ENCODE results near the gene TCP1. TPM values are rescaled to one million over a fixed set of nuclear protein-coding genes. Genes with fewer than 3 reads are reported as not detected.

TCP1 gene
- total and polyA plus RNA-seq, 9 of the 15 experiments (the other 6 are each of a cell fraction or from before 2014, with no cell fraction given), result 331 to 801 (median 645) TPM

DNA sequence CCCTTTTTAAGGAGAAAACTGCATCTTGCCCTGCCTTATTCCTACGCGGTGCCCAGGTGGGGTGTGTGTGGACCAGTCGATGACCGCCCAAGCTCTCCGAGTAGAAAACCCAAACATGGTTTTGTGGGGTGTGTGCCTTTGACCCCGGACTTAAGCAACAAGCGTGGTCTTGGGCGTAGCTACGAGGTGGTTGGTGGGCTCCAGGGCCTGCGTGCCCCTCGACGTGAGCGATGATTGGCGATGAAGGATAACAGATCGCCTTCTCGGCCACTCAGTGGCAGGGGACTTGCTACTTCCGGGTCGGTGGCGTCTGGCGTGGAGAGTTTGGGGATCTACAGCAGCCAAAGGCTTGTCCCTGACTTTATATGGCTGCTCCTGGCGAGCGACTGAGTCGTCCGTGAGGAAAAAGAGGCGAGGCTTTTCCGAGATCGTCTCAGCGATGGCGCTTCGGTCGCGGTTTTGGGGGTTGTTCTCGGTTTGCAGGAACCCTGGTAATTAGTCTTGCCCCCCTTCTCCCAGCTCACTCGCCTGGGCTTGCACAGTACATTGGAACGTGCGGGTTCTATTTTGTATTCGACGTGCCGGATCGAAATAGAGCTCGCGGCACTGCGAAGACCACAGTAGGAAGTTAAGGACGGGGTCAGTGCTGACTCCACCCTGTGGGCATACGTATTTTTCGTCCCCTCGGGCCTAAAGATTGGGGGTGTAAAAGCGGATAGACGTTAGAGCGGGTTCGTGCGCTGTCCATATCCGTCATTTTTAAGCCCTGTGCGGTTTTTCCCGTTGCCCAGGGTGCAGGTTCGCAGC, 950 bp upstream of the TCP1 start, which contains the start of gene MRPL18 (continued):
- TF ChIP-seq MITF (IDR thresholded peaks at IDR 0.05) (no peak), MEF2A (IDR thresholded peaks at IDR 0.05; ENCODE audit: control insufficient read depth, low read depth, low read length) (no peak), ZNF583 (CRISPR knock-in tag; IDR thresholded peaks at IDR 0.05) (no peak), GABPB1 (CRISPR knock-in tag; IDR thresholded peaks at IDR 0.05) (peak; percentile 75), E2F6 (IDR thresholded peaks at IDR 0.05; ENCODE audit: borderline replicate concordance in 1 of 2, extremely low read depth in 1 of 2, insufficient read depth in 1 of 2, insufficient read length in 1 of 2, low read depth in 1 of 2, low read length in 1 of 2, poor library complexity in 1 of 2, severe bottlenecking in 1 of 2) (peak in 1 of 2 experiments; percentile 22), PRPF4 (IDR thresholded peaks at IDR 0.05; ENCODE audit: insufficient read depth, low read depth, low read length, poor library complexity, severe bottlenecking) (no peak), PHB2 (IDR thresholded peaks at IDR 0.05; ENCODE audit: low read depth) (no peak), HDAC8 (tag; IDR thresholded peaks at IDR 0.05) (no peak), ZBTB1 (CRISPR knock-in tag; IDR thresholded peaks at IDR 0.05; ENCODE audit: borderline replicate concordance, low read depth) (0 out of 2 replicates have a peak, but pooled peaks have one; percentile 43), KAT8 (IDR thresholded peaks at IDR 0.05; ENCODE audit: low read depth) (no peak), SPI1 (IDR thresholded peaks at IDR 0.05; ENCODE audit: borderline replicate concordance, low read depth, low read length) (no peak)
- TF ChIP-seq, protein P1, sequence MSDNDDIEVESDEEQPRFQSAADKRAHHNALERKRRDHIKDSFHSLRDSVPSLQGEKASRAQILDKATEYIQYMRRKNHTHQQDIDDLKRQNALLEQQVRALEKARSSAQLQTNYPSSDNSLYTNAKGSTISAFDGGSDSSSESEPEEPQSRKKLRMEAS (CRISPR knock-in tag; IDR thresholded peaks at IDR 0.05), result peak; percentile 71
- TF ChIP-seq, protein P2, sequence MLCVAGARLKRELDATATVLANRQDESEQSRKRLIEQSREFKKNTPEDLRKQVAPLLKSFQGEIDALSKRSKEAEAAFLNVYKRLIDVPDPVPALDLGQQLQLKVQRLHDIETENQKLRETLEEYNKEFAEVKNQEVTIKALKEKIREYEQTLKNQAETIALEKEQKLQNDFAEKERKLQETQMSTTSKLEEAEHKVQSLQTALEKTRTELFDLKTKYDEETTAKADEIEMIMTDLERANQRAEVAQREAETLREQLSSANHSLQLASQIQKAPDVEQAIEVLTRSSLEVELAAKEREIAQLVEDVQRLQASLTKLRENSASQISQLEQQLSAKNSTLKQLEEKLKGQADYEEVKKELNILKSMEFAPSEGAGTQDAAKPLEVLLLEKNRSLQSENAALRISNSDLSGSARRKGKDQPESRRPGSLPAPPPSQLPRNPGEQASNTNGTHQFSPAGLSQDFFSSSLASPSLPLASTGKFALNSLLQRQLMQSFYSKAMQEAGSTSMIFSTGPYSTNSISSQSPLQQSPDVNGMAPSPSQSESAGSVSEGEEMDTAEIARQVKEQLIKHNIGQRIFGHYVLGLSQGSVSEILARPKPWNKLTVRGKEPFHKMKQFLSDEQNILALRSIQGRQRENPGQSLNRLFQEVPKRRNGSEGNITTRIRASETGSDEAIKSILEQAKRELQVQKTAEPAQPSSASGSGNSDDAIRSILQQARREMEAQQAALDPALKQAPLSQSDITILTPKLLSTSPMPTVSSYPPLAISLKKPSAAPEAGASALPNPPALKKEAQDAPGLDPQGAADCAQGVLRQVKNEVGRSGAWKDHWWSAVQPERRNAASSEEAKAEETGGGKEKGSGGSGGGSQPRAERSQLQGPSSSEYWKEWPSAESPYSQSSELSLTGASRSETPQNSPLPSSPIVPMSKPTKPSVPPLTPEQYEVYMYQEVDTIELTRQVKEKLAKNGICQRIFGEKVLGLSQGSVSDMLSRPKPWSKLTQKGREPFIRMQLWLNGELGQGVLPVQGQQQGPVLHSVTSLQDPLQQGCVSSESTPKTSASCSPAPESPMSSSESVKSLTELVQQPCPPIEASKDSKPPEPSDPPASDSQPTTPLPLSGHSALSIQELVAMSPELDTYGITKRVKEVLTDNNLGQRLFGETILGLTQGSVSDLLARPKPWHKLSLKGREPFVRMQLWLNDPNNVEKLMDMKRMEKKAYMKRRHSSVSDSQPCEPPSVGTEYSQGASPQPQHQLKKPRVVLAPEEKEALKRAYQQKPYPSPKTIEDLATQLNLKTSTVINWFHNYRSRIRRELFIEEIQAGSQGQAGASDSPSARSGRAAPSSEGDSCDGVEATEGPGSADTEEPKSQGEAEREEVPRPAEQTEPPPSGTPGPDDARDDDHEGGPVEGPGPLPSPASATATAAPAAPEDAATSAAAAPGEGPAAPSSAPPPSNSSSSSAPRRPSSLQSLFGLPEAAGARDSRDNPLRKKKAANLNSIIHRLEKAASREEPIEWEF (CRISPR knock-in tag; IDR thresholded peaks at IDR 0.05), result no peak
- TF ChIP-seq, protein P3, sequence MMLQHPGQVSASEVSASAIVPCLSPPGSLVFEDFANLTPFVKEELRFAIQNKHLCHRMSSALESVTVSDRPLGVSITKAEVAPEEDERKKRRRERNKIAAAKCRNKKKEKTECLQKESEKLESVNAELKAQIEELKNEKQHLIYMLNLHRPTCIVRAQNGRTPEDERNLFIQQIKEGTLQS (IDR thresholded peaks at IDR 0.05), result no peak
- TF ChIP-seq, protein P3 (CRISPR knock-in tag; conservative IDR thresholded peaks at IDR 0.05), result 0 out of 2 replicates have a peak, but pooled peaks have one; percentile 9
- TF ChIP-seq, protein P4, sequence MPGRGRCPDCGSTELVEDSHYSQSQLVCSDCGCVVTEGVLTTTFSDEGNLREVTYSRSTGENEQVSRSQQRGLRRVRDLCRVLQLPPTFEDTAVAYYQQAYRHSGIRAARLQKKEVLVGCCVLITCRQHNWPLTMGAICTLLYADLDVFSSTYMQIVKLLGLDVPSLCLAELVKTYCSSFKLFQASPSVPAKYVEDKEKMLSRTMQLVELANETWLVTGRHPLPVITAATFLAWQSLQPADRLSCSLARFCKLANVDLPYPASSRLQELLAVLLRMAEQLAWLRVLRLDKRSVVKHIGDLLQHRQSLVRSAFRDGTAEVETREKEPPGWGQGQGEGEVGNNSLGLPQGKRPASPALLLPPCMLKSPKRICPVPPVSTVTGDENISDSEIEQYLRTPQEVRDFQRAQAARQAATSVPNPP (IDR thresholded peaks at IDR 0.05; ENCODE audit: borderline replicate concordance, insufficient read depth, insufficient read length), result no peak

Measured in K562 (cell line).